GM19351 (cell line): ENCODE data around the gene VWA3A.
"Not testable (repeated sequence)": the region's sequence is repeated elsewhere in the genome, so short reads cannot be mapped to it uniquely, and the experiment has no call there.

Experiments used
- ATAC-seq: cut with Tn5 transposase; IDR thresholded peaks from one replicate; pipeline ENCODE4 v1.9.1; 2021; ENCODE audit warnings: mild to moderate bottlenecking, moderate library complexity; ENCODE audit not compliant: unreplicated experiment

Gene VWA3A

GRCh38 chr16:22088642-22089041 lies 3.7 kb upstream of the VWA3A start:
- ATAC-seq: no peak

GRCh38 chr16:22089910-22090309 lies 2.4 kb upstream of the VWA3A start:
- ATAC-seq: no peak

GRCh38 chr16:22091721-22092120 lies 620 bp upstream of the VWA3A start:
- no peak for ATAC-seq

- no peak for ATAC-seq
Measured at GRCh38 chr16:22093331-22093730, 990 bp downstream of the VWA3A start.

- ATAC-seq: no peak
Measured at GRCh38 chr16:22093996-22094395, 1.7 kb downstream of the VWA3A start.

GRCh38 chr16:22098405-22099255 lies 6.3 kb downstream of the VWA3A start:
- no peak for ATAC-seq

- ATAC-seq: no peak
Measured at GRCh38 chr16:22099256-22099975, 7.1 kb downstream of the VWA3A start.

- no peak for ATAC-seq
Measured at GRCh38 chr16:22103441-22103840, 11.1 kb downstream of the VWA3A start.

- no peak for ATAC-seq
Measured at GRCh38 chr16:22109258-22109898, 17.0 kb downstream of the VWA3A start.

- not testable (repeated sequence) for ATAC-seq
Measured at GRCh38 chr16:22111629-22112028, 19.3 kb downstream of the VWA3A start.

- ATAC-seq: no peak
Measured at GRCh38 chr16:22116095-22116700, 23.9 kb downstream of the VWA3A start.

GRCh38 chr16:22117609-22118008 lies 25.3 kb downstream of the VWA3A start:
- no peak for ATAC-seq

- ATAC-seq: no peak
Measured at GRCh38 chr16:22120440-22120839, 28.1 kb downstream of the VWA3A start.

- ATAC-seq: no peak
Measured at GRCh38 chr16:22122239-22122638, 29.9 kb downstream of the VWA3A start.

GRCh38 chr16:22123146-22123545 lies 30.8 kb downstream of the VWA3A start:
- no peak for ATAC-seq

GRCh38 chr16:22123759-22124490 lies 31.6 kb downstream of the VWA3A start:
- ATAC-seq: no peak

GRCh38 chr16:22124583-22125284 lies 32.4 kb downstream of the VWA3A start:
- no peak for ATAC-seq

- ATAC-seq: no peak
Measured at GRCh38 chr16:22126037-22126558, 33.8 kb downstream of the VWA3A start.

GRCh38 chr16:22128537-22128936 lies 36.2 kb downstream of the VWA3A start:
- ATAC-seq: not testable (repeated sequence)

- no peak for ATAC-seq
Measured at GRCh38 chr16:22130528-22130927, 38.2 kb downstream of the VWA3A start.
